K562 (cell line): ENCODE results near the gene RFC5. TPM values are rescaled to one million over a fixed set of nuclear protein-coding genes. Genes with fewer than 3 reads are reported as not detected.
A peak's percentile ranks its signal among the peaks of the same experiment; 100 is the strongest.

Source experiments
- BMI1 ChIP-seq: fragments of 150-350 bp; IDR thresholded peaks from 2 replicates; pipeline ENCODE4 v1.6.1; 2014; ENCODE audit warnings: low read length
- CBX5 ChIP-seq: IDR thresholded peaks from 2 replicates; pipeline ENCODE4 v1.6.1; 2014; ENCODE audit warnings: low read depth, borderline replicate concordance
- GATAD2A ChIP-seq: fragments of 450-650 bp; IDR thresholded peaks from 2 replicates; pipeline ENCODE4 v1.6.1; 2017
- LCOR ChIP-seq: sonication (generic); formaldehyde crosslinking; IDR thresholded peaks from 2 replicates; pipeline ENCODE4 v1.8.0; 2022; ENCODE audit warnings: mild to moderate bottlenecking, missing genetic modification reagents
- MAFG ChIP-seq: fragments of 450-650 bp; conservative IDR thresholded peaks from 2 replicates; pipeline ENCODE4 v1.6.1; 2016; ENCODE audit warnings: missing genetic modification characterization, missing compliant biosample characterization
- MEF2A ChIP-seq: IDR thresholded peaks from 2 replicates; pipeline ENCODE4 v1.6.1; 2011; ENCODE audit warnings: low read depth, mild to moderate bottlenecking, low read length, moderate library complexity; ENCODE audit not compliant: control insufficient read depth
- MYNN ChIP-seq, 2 experiments: sonication (generic); formaldehyde crosslinking in 1 of 2; IDR thresholded peaks; 2 replicates each; pipeline versions ENCODE4 v1.5.0 to v1.6.1; 2016 to 2020; ENCODE audit warnings: antibody characterized with exemption in 1 of 2, missing genetic modification reagents in 1 of 2
- NFIC ChIP-seq: fragments of 450-650 bp; IDR thresholded peaks from 2 replicates; pipeline ENCODE4 v1.6.1; 2017; ENCODE audit warnings: mild to moderate bottlenecking, inconsistent platforms
- RBFOX2 ChIP-seq: fragments of 200-400 bp; formaldehyde crosslinking; IDR thresholded peaks from 2 replicates; pipeline ENCODE4 v1.6.1; 2017; ENCODE audit warnings: low read depth, mild to moderate bottlenecking, low read length, moderate library complexity
- RFX5 ChIP-seq: IDR thresholded peaks from 2 replicates; pipeline ENCODE4 v1.6.1; 2011; ENCODE audit warnings: low read depth, mild to moderate bottlenecking, improper control_type of control experiment, low read length
- RFX7 ChIP-seq: fragments of 250-450 bp; sonication (Bioruptor Pico); IDR thresholded peaks from 2 replicates; pipeline ENCODE4 v1.5.1; 2021; ENCODE audit warnings: mild to moderate bottlenecking
- RHOXF2B ChIP-seq: fragments of 250-450 bp; sonication (Bioruptor Pico); conservative IDR thresholded peaks from 2 replicates; pipeline ENCODE4 v1.5.1; 2021
- SMARCB1 ChIP-seq: IDR thresholded peaks from 2 replicates; pipeline ENCODE4 v1.6.1; 2011; ENCODE audit warnings: improper control_type of control experiment, low read depth; ENCODE audit not compliant: insufficient read length
- SRSF3 ChIP-seq: fragments of 200-400 bp; formaldehyde crosslinking; IDR thresholded peaks from 2 replicates; pipeline ENCODE4 v1.6.1; 2016; ENCODE audit warnings: mild to moderate bottlenecking, low read length, moderate library complexity; ENCODE audit not compliant: insufficient read depth
- TARDBP ChIP-seq: fragments of 450-650 bp; IDR thresholded peaks from 2 replicates; pipeline ENCODE4 v1.6.1; 2016
- TCF7 ChIP-seq: sonication (generic); IDR thresholded peaks from 2 replicates; pipeline ENCODE4 v1.6.1; 2016; ENCODE audit warnings: antibody characterized with exemption, borderline replicate concordance
- YBX1 ChIP-seq: fragments of 450-650 bp; IDR thresholded peaks from 2 replicates; pipeline ENCODE4 v1.7.1; 2016; ENCODE audit warnings: mild to moderate bottlenecking
- ZNF184 ChIP-seq: sonication (generic); formaldehyde crosslinking; IDR thresholded peaks from 2 replicates; pipeline ENCODE4 v1.5.0; 2020; ENCODE audit warnings: missing genetic modification reagents
- polyA plus RNA-seq, 8 experiments: library from polyadenylated mRNA; depleted of rRNA in 4 of 8; stranded (reverse) in 5 of 8; unstranded in 3 of 8; fragments of >200 nt; fragmentation: Nextera tagmentation in 2 of 8; fragmentation: Illumina TruSeq in 1 of 8; extraction: Ambion mirVana in 2 of 8; extraction: Trizol in 1 of 8; gene quantifications; 2 replicates each; pipeline versions ENCODE4 v1.2.1 to v1.2.3, GENCODE V29; 2011 to 2014; ENCODE audit warnings: inconsistent platforms in 1 of 8, missing spikeins in 1 of 8
- total RNA-seq, 7 experiments: library from RNA; depleted of rRNA in 6 of 7; stranded (reverse); fragments of >200 nt in 6 of 7; fragmentation: Illumina TruSeq in 2 of 7; extraction: Trizol in 2 of 7; gene quantifications; 2 replicates each; pipeline versions ENCODE4 v1.2.1 to v1.2.3, GENCODE V29; 2011 to 2021; ENCODE audit warnings: low replicate concordance in 1 of 7
- TF ChIP-seq, protein P1 (sequence below): fragments of 450-650 bp; IDR thresholded peaks from 2 replicates; pipeline ENCODE4 v1.6.1; 2017; ENCODE audit warnings: antibody characterized with exemption, mild to moderate bottlenecking
- TF ChIP-seq, protein P2 (sequence below): fragments of 450-650 bp; IDR thresholded peaks from 2 replicates; pipeline ENCODE4 v1.6.1; 2016; ENCODE audit warnings: mild to moderate bottlenecking
- TF ChIP-seq, protein P3 (sequence below): fragments of 450-650 bp; conservative IDR thresholded peaks from 2 replicates; pipeline ENCODE4 v1.6.1; 2016; ENCODE audit warnings: missing genetic modification characterization, low read depth, mild to moderate bottlenecking, control low read depth, missing compliant biosample characterization
- TF ChIP-seq, protein P4 (sequence below): fragments of 250-450 bp; sonication (Bioruptor Pico); IDR thresholded peaks from 2 replicates; pipeline ENCODE4 v1.9.0; 2021; ENCODE audit warnings: mild to moderate bottlenecking

The RFC5 gene
- total and polyA plus RNA-seq, 9 of the 15 experiments (the other 6 are each of a cell fraction or from before 2014, with no cell fraction given) = 61.8 to 189 (median 92.9) TPM

DNA sequence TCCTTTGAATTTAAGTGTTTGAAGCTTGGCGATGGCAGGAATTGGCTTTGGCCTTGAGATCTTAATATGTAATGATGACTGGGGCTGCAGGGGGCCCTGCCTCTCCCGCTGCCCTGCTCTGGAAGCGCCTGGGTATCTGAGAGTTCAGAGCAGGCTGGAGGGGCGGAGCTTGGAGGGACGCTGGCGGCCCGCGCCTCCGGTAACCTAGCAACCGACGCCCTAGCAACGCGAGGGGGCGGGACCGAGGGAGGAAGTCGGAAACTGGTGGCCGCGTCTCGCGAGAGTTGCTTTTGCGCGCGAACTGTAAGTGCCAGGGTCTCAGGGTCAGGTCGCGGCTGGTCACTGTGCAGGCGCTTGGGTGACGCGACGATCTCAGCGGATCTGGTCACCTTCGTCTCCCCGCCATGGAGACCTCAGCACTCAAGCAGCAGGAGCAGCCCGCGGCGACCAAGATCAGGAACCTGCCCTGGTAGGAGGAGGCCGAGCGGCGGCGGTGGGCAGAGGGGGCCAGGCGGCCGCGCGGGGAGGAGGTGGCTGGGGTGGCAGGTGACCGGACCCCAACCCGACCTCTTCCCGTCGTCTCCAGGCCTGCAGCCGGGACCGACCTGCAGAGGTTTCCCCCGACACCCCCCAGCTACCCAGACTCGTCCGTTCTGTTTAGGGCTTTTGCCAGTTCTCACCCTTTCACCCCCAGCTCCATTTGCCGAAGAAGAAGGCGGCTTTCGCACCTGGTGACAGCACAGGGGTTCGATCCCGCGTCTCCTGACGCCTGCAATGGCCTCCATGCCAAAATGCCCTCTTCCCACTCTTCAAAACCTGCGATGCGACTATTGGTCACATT lies at the start of gene RFC5 (continued):
- TF ChIP-seq TARDBP (no peak), LCOR (CRISPR knock-in tag) (no peak), CBX5 (no peak), RBFOX2 (peak; percentile 100), MAFG (tag) (0 out of 2 replicates have a peak, but pooled peaks have one; percentile 4), NFIC (no peak), RFX7 (CRISPR knock-in tag) (no peak), RHOXF2B (CRISPR knock-in tag) (no peak), MEF2A (no peak), RFX5 (no peak), TCF7 (no peak), ZNF184 (no peak), YBX1 (no peak), SMARCB1 (no peak), SRSF3 (0 out of 2 replicates have a peak, but pooled peaks have one; percentile 41), MYNN (IDR thresholded peaks at IDR 0.05) (peak; percentile 99), MYNN (CRISPR knock-in tag; IDR thresholded peaks at IDR 0.05) (peak; percentile 88), GATAD2A (no peak), BMI1 (peak; percentile 98)
- TF ChIP-seq, protein P1, sequence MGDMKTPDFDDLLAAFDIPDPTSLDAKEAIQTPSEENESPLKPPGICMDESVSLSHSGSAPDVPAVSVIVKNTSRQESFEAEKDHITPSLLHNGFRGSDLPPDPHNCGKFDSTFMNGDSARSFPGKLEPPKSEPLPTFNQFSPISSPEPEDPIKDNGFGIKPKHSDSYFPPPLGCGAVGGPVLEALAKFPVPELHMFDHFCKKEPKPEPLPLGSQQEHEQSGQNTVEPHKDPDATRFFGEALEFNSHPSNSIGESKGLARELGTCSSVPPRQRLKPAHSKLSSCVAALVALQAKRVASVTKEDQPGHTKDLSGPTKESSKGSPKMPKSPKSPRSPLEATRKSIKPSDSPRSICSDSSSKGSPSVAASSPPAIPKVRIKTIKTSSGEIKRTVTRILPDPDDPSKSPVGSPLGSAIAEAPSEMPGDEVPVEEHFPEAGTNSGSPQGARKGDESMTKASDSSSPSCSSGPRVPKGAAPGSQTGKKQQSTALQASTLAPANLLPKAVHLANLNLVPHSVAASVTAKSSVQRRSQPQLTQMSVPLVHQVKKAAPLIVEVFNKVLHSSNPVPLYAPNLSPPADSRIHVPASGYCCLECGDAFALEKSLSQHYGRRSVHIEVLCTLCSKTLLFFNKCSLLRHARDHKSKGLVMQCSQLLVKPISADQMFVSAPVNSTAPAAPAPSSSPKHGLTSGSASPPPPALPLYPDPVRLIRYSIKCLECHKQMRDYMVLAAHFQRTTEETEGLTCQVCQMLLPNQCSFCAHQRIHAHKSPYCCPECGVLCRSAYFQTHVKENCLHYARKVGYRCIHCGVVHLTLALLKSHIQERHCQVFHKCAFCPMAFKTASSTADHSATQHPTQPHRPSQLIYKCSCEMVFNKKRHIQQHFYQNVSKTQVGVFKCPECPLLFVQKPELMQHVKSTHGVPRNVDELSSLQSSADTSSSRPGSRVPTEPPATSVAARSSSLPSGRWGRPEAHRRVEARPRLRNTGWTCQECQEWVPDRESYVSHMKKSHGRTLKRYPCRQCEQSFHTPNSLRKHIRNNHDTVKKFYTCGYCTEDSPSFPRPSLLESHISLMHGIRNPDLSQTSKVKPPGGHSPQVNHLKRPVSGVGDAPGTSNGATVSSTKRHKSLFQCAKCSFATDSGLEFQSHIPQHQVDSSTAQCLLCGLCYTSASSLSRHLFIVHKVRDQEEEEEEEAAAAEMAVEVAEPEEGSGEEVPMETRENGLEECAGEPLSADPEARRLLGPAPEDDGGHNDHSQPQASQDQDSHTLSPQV = no peak
- TF ChIP-seq, protein P2, sequence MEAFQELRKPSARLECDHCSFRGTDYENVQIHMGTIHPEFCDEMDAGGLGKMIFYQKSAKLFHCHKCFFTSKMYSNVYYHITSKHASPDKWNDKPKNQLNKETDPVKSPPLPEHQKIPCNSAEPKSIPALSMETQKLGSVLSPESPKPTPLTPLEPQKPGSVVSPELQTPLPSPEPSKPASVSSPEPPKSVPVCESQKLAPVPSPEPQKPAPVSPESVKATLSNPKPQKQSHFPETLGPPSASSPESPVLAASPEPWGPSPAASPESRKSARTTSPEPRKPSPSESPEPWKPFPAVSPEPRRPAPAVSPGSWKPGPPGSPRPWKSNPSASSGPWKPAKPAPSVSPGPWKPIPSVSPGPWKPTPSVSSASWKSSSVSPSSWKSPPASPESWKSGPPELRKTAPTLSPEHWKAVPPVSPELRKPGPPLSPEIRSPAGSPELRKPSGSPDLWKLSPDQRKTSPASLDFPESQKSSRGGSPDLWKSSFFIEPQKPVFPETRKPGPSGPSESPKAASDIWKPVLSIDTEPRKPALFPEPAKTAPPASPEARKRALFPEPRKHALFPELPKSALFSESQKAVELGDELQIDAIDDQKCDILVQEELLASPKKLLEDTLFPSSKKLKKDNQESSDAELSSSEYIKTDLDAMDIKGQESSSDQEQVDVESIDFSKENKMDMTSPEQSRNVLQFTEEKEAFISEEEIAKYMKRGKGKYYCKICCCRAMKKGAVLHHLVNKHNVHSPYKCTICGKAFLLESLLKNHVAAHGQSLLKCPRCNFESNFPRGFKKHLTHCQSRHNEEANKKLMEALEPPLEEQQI = no peak
- TF ChIP-seq, protein P3, sequence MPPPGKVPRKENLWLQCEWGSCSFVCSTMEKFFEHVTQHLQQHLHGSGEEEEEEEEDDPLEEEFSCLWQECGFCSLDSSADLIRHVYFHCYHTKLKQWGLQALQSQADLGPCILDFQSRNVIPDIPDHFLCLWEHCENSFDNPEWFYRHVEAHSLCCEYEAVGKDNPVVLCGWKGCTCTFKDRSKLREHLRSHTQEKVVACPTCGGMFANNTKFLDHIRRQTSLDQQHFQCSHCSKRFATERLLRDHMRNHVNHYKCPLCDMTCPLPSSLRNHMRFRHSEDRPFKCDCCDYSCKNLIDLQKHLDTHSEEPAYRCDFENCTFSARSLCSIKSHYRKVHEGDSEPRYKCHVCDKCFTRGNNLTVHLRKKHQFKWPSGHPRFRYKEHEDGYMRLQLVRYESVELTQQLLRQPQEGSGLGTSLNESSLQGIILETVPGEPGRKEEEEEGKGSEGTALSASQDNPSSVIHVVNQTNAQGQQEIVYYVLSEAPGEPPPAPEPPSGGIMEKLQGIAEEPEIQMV = no peak
- TF ChIP-seq, protein P4, sequence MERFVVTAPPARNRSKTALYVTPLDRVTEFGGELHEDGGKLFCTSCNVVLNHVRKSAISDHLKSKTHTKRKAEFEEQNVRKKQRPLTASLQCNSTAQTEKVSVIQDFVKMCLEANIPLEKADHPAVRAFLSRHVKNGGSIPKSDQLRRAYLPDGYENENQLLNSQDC (CRISPR knock-in tag) = no peak
